HepG2 (cell line): Measurements from ENCODE around the gene MPIG6B. TPM values are rescaled to one million over a fixed set of nuclear protein-coding genes. Genes with fewer than 3 reads are reported as not detected.
A peak's percentile ranks its signal among the peaks of the same experiment; 100 is the strongest.

ENCODE experiments used
- ARID3A ChIP-seq: IDR thresholded peaks from 2 replicates; pipeline ENCODE4 v1.6.1; 2012; ENCODE audit warnings: low read depth, low read length, improper control_type of control experiment
- ETS1 ChIP-seq: sonication (generic); formaldehyde crosslinking; IDR thresholded peaks from 2 replicates; pipeline ENCODE4 v1.4.0; 2020; ENCODE audit warnings: missing genetic modification reagents
- GATAD2A ChIP-seq: IDR thresholded peaks from 2 replicates; pipeline ENCODE4 v1.6.1; 2016
- GPN1 ChIP-seq: sonication (generic); formaldehyde crosslinking; IDR thresholded peaks from 2 replicates; pipeline ENCODE4 v1.5.1; 2020; ENCODE audit warnings: missing genetic modification reagents, borderline replicate concordance
- NAIF1 ChIP-seq: sonication (generic); formaldehyde crosslinking; IDR thresholded peaks from 2 replicates; pipeline ENCODE4 v1.5.0; 2020; ENCODE audit warnings: mild to moderate bottlenecking, missing genetic modification reagents, borderline replicate concordance
- PBX2 ChIP-seq: IDR thresholded peaks from 2 replicates; pipeline ENCODE4 v1.6.1; 2016; ENCODE audit warnings: control low read depth
- POGK ChIP-seq: sonication (generic); formaldehyde crosslinking; conservative IDR thresholded peaks from 2 replicates; pipeline ENCODE4 v1.8.0; 2022; ENCODE audit warnings: mild to moderate bottlenecking, moderate library complexity, missing genetic modification reagents
- XRCC5 ChIP-seq: fragments of 200-400 bp; formaldehyde crosslinking; optimal IDR thresholded peaks from 2 replicates; pipeline ENCODE3; 2017; ENCODE audit warnings: mild to moderate bottlenecking, low read length
- ZNF430 ChIP-seq: sonication (generic); formaldehyde crosslinking; IDR thresholded peaks from 2 replicates; pipeline ENCODE4 v1.9.0; 2021; ENCODE audit warnings: mild to moderate bottlenecking, missing genetic modification reagents
- ZNF576 ChIP-seq: sonication (generic); formaldehyde crosslinking; IDR thresholded peaks from 2 replicates; pipeline ENCODE4 v1.4.0; 2020; ENCODE audit warnings: mild to moderate bottlenecking, missing genetic modification reagents
- ZNF646 ChIP-seq: sonication (generic); formaldehyde crosslinking; IDR thresholded peaks from 2 replicates; pipeline ENCODE4 v1.9.0; 2021; ENCODE audit warnings: mild to moderate bottlenecking, missing genetic modification reagents
- polyA plus RNA-seq, 8 experiments: library from polyadenylated mRNA; depleted of rRNA in 3 of 8; stranded (reverse) in 7 of 8; unstranded in 1 of 8; fragments of >200 nt; fragmentation: Illumina TruSeq in 4 of 8; extraction: Trizol in 4 of 8; gene quantifications; 2 replicates each; pipeline versions ENCODE4 v1.2.1 to v1.2.3, GENCODE V29; 2011 to 2016; ENCODE audit warnings: low read depth in 4 of 8, missing spikeins in 1 of 8, mixed read lengths in 1 of 8; ENCODE audit not compliant: insufficient read depth in 1 of 8
- total RNA-seq, 5 experiments: library from RNA; depleted of rRNA; stranded (reverse); fragments of >200 nt; fragmentation: Illumina TruSeq; extraction: Trizol; gene quantifications; 2 replicates each; pipeline ENCODE4 v1.2.3, GENCODE V29; 2016; ENCODE audit warnings: low read depth in 1 of 5

Gene MPIG6B
- total and polyA plus RNA-seq, 2 of the 13 experiments (the other 11 are each of a cell fraction or from before 2014, with no cell fraction given), result not detected

GRCh38 chr6:31739639-31740396 lies 16.6 kb downstream of the MPIG6B start, which contains the start of gene MSH5 (continued):
- peak; percentile 69 for TF ChIP-seq PBX2 (CRISPR knock-in tag)
- TF ChIP-seq ZNF646 (CRISPR knock-in tag), result peak; percentile 22; the same call in 1 of the 2 replicates
- peak; percentile 93; the same call in 1 of the 2 replicates for TF ChIP-seq POGK (CRISPR knock-in tag)
- TF ChIP-seq ARID3A, result peak; percentile 19; the same call in 1 of the 2 replicates
- TF ChIP-seq ETS1 (CRISPR knock-in tag), result peak; percentile 91; the same call in 1 of the 2 replicates
- peak; percentile 92 for TF ChIP-seq NAIF1 (CRISPR knock-in tag)
- TF ChIP-seq GPN1 (CRISPR knock-in tag), result peak; percentile 73; the same call in 1 of the 2 replicates
- peak; percentile 98; the same call in 1 of the 2 replicates for TF ChIP-seq ZNF430 (CRISPR knock-in tag)
- TF ChIP-seq XRCC5, result peak; percentile 48
- TF ChIP-seq GATAD2A (CRISPR knock-in tag), result peak; percentile 54
- peak; percentile 90; the same call in 1 of the 2 replicates for TF ChIP-seq ZNF576 (CRISPR knock-in tag)
